Thyroid gland (tissue), 4 donors: ENCODE data around the gene ADRA2C. TPM values are rescaled to one million over a fixed set of nuclear protein-coding genes. Genes with fewer than 3 reads are reported as not detected.

ENCODE experiments used
- DNase-seq, 2 donors: peaks; one replicate each; pipeline ENCODE4 v3.0.0-alpha.2; 2019
- H3K27ac ChIP-seq, 3 donors: fragments of 200-600 bp; sonication (generic); 1 replicate in 2 of 3; 2 replicates in 1 of 3; pipeline ENCODE4 v1.5.1; 2016 to 2019; ENCODE audit warnings: mild to moderate bottlenecking in 1 of 3, moderate library complexity in 1 of 3
- H3K27me3 ChIP-seq: fragments of 200-600 bp; sonication (generic); one replicate; pipeline ENCODE4 v1.5.1; 2019
- H3K36me3 ChIP-seq, 2 donors: fragments of 200-600 bp; sonication (generic); one replicate each; pipeline ENCODE4 v1.5.1; 2016 to 2019
- H3K4me1 ChIP-seq, 2 donors: fragments of 200-600 bp; sonication (generic); one replicate each; pipeline ENCODE4 v1.5.1; 2017 to 2019
- H3K4me3 ChIP-seq, 3 donors: fragments of 200-600 bp; sonication (generic); replicated peaks in 1 of 3; 1 replicate in 2 of 3; 2 replicates in 1 of 3; pipeline ENCODE4 v1.5.1; 2016; ENCODE audit warnings: mild to moderate bottlenecking in 1 of 3
- H3K9me3 ChIP-seq: fragments of 200-600 bp; sonication (generic); one replicate; pipeline ENCODE4 v1.5.1; 2017
- CTCF ChIP-seq, 6 experiments: fragments of 200-600 bp in 3 of 6; fragments of 450-650 bp in 3 of 6; sonication (generic) in 3 of 6; IDR thresholded peaks; one replicate each; pipeline ENCODE4 v1.5.1; 2016 to 2019; ENCODE audit warnings: antibody characterized with exemption in 6 of 6, mild to moderate bottlenecking in 2 of 6, inconsistent platforms in 1 of 6, moderate library complexity in 1 of 6
- POLR2A ChIP-seq, 2 donors: fragments of 450-650 bp; IDR thresholded peaks; one replicate each; pipeline ENCODE4 v1.6.1; 2017; ENCODE audit warnings: antibody characterized with exemption in 2 of 2, mild to moderate bottlenecking in 2 of 2, moderate library complexity in 1 of 2
- WGBS, 2 donors: methylation state at CpG; one replicate each; pipeline ENCODE4 v1.1.5; 2017; 5-methylcytosine and 5-hydroxymethylcytosine counted together
- intact Hi-C: fragments of 100-400 bp; cut with DNase I; formaldehyde crosslinking; loops from one replicate; pipeline ENCODE4 v1.15.1; 2023
- total RNA-seq, 4 donors: library from RNA; depleted of rRNA; stranded (reverse); fragments of >200 nt; gene quantifications; one replicate each; pipeline ENCODE4 v1.2.3, GENCODE V29; 2016

ADRA2C gene
- total RNA-seq, 4 donors from 2014 or later, result 0.45 to 3.5 (median 1.1) TPM

DNA sequence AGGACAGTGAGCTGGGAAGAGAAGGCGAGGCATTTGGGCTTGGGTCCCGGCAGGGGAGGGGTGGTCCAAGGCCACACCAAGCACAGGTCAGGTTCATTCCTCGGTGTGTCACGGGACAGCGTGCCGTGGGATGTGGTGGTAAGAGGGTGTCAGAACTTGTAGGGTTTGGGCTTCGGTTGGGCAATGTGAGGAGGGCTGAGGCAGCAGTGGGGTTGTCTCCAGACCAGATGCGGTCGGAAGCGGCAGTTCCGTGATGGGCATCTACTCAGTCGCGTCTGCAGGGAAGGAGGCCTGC lies 22.1 kb downstream of the ADRA2C start:
- no peaks in the 10 kb centered on the region for H3K4me1 ChIP-seq
- no peaks in the 10 kb centered on the region for H3K9me3 ChIP-seq
- intact Hi-C loops, result no loop called here
- no peak overlapping the region for H3K4me3 ChIP-seq
- H3K27ac ChIP-seq, result no peak overlapping the region
- H3K27me3 ChIP-seq, result no peaks in the 10 kb centered on the region
- 89 to 94% methylated on average over 13 of the region's 13 CpGs for WGBS, 2 donors
- TF ChIP-seq POLR2A (IDR thresholded peaks at IDR 0.05) (no peak), CTCF (IDR thresholded peaks at IDR 0.05) (no peak)
- no peak for DNase-seq
- no peaks in the 10 kb centered on the region for H3K36me3 ChIP-seq

DNA sequence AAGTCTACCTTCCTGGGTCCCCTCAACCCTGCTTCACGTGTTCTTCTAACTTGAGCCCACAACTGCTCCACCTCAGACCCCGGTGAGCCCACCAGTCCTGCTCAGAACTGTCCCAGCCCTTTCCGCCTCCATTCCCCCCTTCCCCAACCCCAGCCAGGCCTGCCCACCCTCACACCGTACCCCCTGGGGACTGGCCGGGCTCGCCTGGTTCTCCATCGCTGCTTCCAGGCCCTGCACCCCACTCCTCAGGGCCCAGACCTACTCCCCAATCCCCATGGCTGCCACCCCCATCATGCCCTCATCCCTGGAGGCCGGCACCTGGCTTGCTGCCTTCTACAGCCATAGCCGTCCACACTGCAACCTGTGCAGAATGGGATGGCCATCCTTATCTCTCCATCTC lies 23.4 kb downstream of the ADRA2C start:
- Histone ChIP-seq H3K27ac (no peak overlapping the region), H3K27me3 (no peaks in the 10 kb centered on the region), H3K4me1 (no peaks in the 10 kb centered on the region), H3K36me3 (no peaks in the 10 kb centered on the region), H3K9me3 (no peaks in the 10 kb centered on the region), H3K4me3 (no peak overlapping the region)
- 76 to 80% methylated on average over 9 of the region's 9 CpGs for WGBS, 2 donors
- TF ChIP-seq CTCF (IDR thresholded peaks at IDR 0.05) (no peak), POLR2A (IDR thresholded peaks at IDR 0.05) (no peak)
- intact Hi-C loops, result no loop called here
- DNase-seq, result no peak

DNA sequence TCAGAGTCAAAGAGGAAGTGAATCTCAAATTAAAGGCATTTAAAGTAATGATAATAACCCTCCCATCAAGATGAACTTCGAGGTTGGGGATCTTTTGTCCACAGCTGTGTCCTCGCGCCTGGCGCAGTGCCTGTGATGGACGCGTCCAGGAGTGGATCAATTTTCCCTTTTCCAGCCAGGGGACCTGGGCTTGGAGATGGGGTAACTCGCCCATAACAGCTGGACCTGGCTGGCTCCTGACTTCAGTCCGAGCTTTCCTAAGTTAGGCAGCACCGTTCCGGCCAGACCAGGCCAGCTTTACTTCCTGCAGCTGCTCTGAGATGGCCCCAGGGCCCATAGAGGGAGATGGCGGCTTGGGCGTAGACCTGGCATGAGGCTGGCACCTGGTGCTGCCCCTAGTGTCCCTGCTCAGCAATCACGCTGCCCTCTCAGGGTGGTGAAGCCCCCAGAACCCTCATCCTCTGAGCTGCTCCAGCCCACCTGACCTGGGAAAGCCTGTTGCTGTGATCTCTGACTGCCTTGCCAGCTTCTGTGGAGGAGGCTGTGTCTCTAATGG lies 23.9 kb downstream of the ADRA2C start:
- 86 to 90% methylated on average over 11 to 13 of the region's 13 CpGs for WGBS, 2 donors
- H3K4me3 ChIP-seq, result no peak overlapping the region
- no peaks in the 10 kb centered on the region for H3K27me3 ChIP-seq
- H3K4me1 ChIP-seq, result no peaks in the 10 kb centered on the region
- TF ChIP-seq CTCF (IDR thresholded peaks at IDR 0.05) (no peak), POLR2A (IDR thresholded peaks at IDR 0.05) (no peak)
- no peak for DNase-seq
- H3K27ac ChIP-seq, result no peak overlapping the region
- intact Hi-C loops, result no loop called here
- H3K36me3 ChIP-seq, result no peaks in the 10 kb centered on the region
- no peaks in the 10 kb centered on the region for H3K9me3 ChIP-seq

DNA sequence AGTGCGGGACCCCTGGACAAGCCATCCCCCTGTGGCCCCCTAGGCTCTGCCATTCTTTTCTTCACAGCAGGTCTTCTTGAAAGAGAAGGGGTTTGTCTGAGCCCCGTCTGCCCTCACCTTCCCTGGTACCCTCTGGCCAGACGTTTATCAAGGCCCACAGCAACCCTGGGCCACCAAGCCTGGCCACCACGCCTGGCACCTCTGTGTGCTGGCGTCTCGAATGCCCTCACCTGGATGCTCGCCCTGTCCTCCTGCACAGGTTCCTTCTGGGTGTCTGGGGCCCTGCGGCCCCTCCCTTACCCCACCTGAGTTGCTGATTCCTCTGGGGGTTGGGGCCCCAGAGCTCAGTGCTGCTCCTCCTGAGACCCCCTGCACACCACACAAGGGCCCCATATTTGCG lies 25.1 kb downstream of the ADRA2C start:
- H3K27ac ChIP-seq, result no peak overlapping the region
- no peaks in the 10 kb centered on the region for H3K9me3 ChIP-seq
- no peak overlapping the region for H3K4me3 ChIP-seq
- no peaks in the 10 kb centered on the region for H3K36me3 ChIP-seq
- 81% methylated on average over 9 of the region's 9 CpGs for WGBS, 2 donors
- no peak for TF ChIP-seq POLR2A (IDR thresholded peaks at IDR 0.05)
- no peak for TF ChIP-seq CTCF (IDR thresholded peaks at IDR 0.05)
- intact Hi-C loops, result no loop called here
- DNase-seq, result no peak
- H3K4me1 ChIP-seq, result no peaks in the 10 kb centered on the region
- no peaks in the 10 kb centered on the region for H3K27me3 ChIP-seq

DNA sequence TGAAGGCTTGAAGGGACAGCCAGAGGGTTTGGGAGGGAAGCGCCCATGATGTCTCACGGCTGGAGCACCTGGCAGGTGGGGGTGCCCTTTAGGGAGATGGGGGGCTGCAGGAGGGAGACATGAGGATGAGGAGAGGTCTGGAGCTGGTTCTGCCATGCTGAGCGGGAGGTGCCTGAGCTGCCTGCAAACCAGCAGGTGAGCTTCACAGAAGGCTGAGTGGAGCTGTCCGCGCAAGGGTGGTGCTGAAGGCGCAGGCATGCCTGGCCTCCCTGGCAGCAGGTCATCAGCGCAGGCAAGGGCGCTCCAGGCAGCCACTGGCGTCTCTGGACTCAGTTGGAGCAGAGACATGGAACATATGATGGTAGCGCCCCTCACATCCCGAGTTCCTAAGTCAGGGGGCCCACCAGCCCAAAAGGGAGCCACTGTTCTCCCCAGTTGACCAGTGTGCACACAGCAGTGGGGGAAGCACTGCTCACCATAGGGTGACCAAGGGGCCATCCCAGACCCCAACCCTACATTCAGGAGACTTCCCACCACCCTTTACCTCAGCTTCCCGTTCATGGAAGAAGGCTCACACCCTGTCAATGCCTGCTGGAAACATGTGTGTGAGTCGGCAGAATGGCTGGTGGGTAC lies 25.8 kb downstream of the ADRA2C start:
- H3K36me3 ChIP-seq, result no peaks in the 10 kb centered on the region
- H3K27me3 ChIP-seq, result no peaks in the 10 kb centered on the region
- H3K9me3 ChIP-seq, result no peaks in the 10 kb centered on the region
- TF ChIP-seq CTCF (IDR thresholded peaks at IDR 0.05) (no peak), POLR2A (IDR thresholded peaks at IDR 0.05) (no peak)
- WGBS, 2 donors, result 29% methylated on average over 6 to 9 of the region's 13 CpGs
- no peak overlapping the region for H3K27ac ChIP-seq
- intact Hi-C loops, result no loop called here
- no peak overlapping the region for H3K4me3 ChIP-seq
- peak; percentile 69 to 82 for DNase-seq
- no peaks in the 10 kb centered on the region for H3K4me1 ChIP-seq
